ENCODE measurements around the gene WDFY2. TPM values are rescaled to one million over a fixed set of nuclear protein-coding genes. Genes with fewer than 3 reads are reported as not detected.

The WDFY2 gene
- total and polyA plus RNA-seq, 2 experiments from 2014 or later = 11.4 to 24.0 TPM

GRCh38 chr13:51608857-51609406, 24.7 kb downstream of the WDFY2 start:
- Histone ChIP-seq H2AFZ (no peak overlapping the region), H3K27ac (ENCODE audit: low read depth) (no peak overlapping the region), H3K4me2 (no peak overlapping the region), H3K9me2 (ENCODE audit: insufficient read depth) (no peaks in the 10 kb centered on the region), H3F3A (replicated peaks; ENCODE audit: low read depth) (no peaks in the 10 kb centered on the region), H3K27me3 (ENCODE audit: insufficient read depth) (no peaks in the 10 kb centered on the region), H4K20me1 (replicated peaks; ENCODE audit: insufficient read depth) (peaks cover 12% of the 10 kb centered on the region), H3K79me2 (replicated peaks; ENCODE audit: insufficient read depth) (peaks cover 98% of the 10 kb centered on the region), H3K4me1 (ENCODE audit: insufficient read depth) (peaks cover 20% of the 10 kb centered on the region), H3K36me3 (ENCODE audit: insufficient read depth) (no peaks in the 10 kb centered on the region), H3K4me3 (no peak overlapping the region)
- ATAC-seq = no peak
- H3K9me3 Mint-ChIP-seq = peaks cover 3% of the 10 kb centered on the region; the same call in 2 of the 3 replicates
- H3K27ac Mint-ChIP-seq = no peak overlapping the region
- H3K4me3 Mint-ChIP-seq = no peak overlapping the region
- H3K4me1 Mint-ChIP-seq = peaks cover 37% of the 10 kb centered on the region
- H3K27me3 Mint-ChIP-seq (ENCODE audit: insufficient read depth, low read depth, poor library complexity) = peaks cover 2% of the 10 kb centered on the region
- TF ChIP-seq ZNF331 (CRISPR knock-in tag; IDR thresholded peaks at IDR 0.05; ENCODE audit: low read depth) (no peak), ETS1 (IDR thresholded peaks at IDR 0.05) (no peak), POLR2AphosphoS5 (IDR thresholded peaks at IDR 0.05; ENCODE audit: low read depth) (no peak), EZH2 (IDR thresholded peaks at IDR 0.05; ENCODE audit: low read depth, unreplicated experiment) (no peak)
- TF ChIP-seq, protein P1, sequence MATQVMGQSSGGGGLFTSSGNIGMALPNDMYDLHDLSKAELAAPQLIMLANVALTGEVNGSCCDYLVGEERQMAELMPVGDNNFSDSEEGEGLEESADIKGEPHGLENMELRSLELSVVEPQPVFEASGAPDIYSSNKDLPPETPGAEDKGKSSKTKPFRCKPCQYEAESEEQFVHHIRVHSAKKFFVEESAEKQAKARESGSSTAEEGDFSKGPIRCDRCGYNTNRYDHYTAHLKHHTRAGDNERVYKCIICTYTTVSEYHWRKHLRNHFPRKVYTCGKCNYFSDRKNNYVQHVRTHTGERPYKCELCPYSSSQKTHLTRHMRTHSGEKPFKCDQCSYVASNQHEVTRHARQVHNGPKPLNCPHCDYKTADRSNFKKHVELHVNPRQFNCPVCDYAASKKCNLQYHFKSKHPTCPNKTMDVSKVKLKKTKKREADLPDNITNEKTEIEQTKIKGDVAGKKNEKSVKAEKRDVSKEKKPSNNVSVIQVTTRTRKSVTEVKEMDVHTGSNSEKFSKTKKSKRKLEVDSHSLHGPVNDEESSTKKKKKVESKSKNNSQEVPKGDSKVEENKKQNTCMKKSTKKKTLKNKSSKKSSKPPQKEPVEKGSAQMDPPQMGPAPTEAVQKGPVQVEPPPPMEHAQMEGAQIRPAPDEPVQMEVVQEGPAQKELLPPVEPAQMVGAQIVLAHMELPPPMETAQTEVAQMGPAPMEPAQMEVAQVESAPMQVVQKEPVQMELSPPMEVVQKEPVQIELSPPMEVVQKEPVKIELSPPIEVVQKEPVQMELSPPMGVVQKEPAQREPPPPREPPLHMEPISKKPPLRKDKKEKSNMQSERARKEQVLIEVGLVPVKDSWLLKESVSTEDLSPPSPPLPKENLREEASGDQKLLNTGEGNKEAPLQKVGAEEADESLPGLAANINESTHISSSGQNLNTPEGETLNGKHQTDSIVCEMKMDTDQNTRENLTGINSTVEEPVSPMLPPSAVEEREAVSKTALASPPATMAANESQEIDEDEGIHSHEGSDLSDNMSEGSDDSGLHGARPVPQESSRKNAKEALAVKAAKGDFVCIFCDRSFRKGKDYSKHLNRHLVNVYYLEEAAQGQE (IDR thresholded peaks at IDR 0.05; ENCODE audit: unreplicated experiment) = no peak
- H3K36me3 Mint-ChIP-seq (ENCODE audit: low read depth) = peaks cover 12% of the 10 kb centered on the region; the same call in 2 of the 3 replicates
- DNase-seq (ENCODE audit: low spot score) = no peak

DNA sequence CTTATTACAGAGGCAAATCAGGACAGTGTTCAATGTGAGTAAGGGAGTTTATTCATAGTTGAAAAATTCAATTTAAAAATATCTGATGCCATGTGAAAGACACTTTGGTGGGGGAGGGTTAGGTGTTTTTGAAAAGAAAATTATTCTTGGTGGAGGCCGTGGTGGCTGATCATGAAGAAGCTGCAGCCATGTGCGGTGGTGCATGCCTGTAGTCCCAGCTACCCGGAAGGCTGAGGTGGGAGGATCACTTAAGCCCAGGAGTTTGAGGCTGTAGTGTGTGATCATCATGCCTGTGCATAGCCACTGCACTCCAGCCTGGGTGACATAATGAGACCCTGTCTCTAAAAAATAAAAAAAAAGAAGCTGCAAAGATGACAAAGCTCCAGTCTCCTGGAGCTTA, 28.6 kb downstream of the WDFY2 start:
- TF ChIP-seq EZH2phosphoT487 (IDR thresholded peaks at IDR 0.05; ENCODE audit: unreplicated experiment) = no peak
- H3K27me3 ChIP-seq (ENCODE audit: insufficient read depth) = no peaks in the 10 kb centered on the region
- H3K4me3 ChIP-seq = no peak overlapping the region
- H3K79me2 ChIP-seq (replicated peaks; ENCODE audit: insufficient read depth) = peaks cover 98% of the 10 kb centered on the region
- DNase-seq (ENCODE audit: low spot score) (no peak), ATAC-seq (no peak; the same call in 2 of the 3 replicates)
- no peaks in the 10 kb centered on the region for H3F3A ChIP-seq (replicated peaks; ENCODE audit: low read depth)
- no peaks in the 10 kb centered on the region for H3K9me2 ChIP-seq (ENCODE audit: insufficient read depth)
- Mint-ChIP-seq H3K27me3 (ENCODE audit: insufficient read depth, low read depth, poor library complexity) (peaks cover 2% of the 10 kb centered on the region), H3K9me3 (no peaks in the 10 kb centered on the region), H3K27ac (no peak overlapping the region), H3K36me3 (ENCODE audit: low read depth) (peaks cover 4% of the 10 kb centered on the region; the same call in 2 of the 3 replicates), H3K4me3 (no peak overlapping the region), H3K4me1 (peaks cover 56% of the 10 kb centered on the region)
- H3K27ac ChIP-seq (ENCODE audit: low read depth) = no peak overlapping the region
- peaks cover 36% of the 10 kb centered on the region for H3K4me1 ChIP-seq (ENCODE audit: insufficient read depth)
- no peak overlapping the region for H3K4me2 ChIP-seq
- H3K36me3 ChIP-seq (ENCODE audit: insufficient read depth) = no peaks in the 10 kb centered on the region
- no peak overlapping the region for H2AFZ ChIP-seq
- H4K20me1 ChIP-seq (replicated peaks; ENCODE audit: insufficient read depth) = peaks cover 12% of the 10 kb centered on the region
